ENCODE measurements around the gene CLTB. TPM values are rescaled to one million over a fixed set of nuclear protein-coding genes. Genes with fewer than 3 reads are reported as not detected.

Gene CLTB
- total RNA-seq, 2 experiments from 2014 or later: 69.5 to 73.2 TPM

- no peaks in the 10 kb centered on the region for H3K9me3 Mint-ChIP-seq
- peak overlapping the region in 1 of 2 donors; percentile 95 for H3K27ac ChIP-seq (ENCODE audit: low read depth in 1 of 2, low read length in 2 of 2)
- H3K4me3 Mint-ChIP-seq: peak overlapping the region; percentile 98
- peaks cover 47% of the 10 kb centered on the region for H3K36me3 ChIP-seq (ENCODE audit: insufficient read depth, low read length)
- no peaks in the 10 kb centered on the region for H3K27me3 Mint-ChIP-seq
- H3K27ac Mint-ChIP-seq: peak overlapping the region; percentile 97
- H3K9me3 ChIP-seq (ENCODE audit: control insufficient read depth in 1 of 2, insufficient read depth in 1 of 2, low read length in 2 of 2): peaks cover 0 to 5% of the 10 kb centered on the region in 2 experiments
- H3K4me1 Mint-ChIP-seq (ENCODE audit: low read depth): peaks cover 38% of the 10 kb centered on the region
- intact Hi-C loops (cut with DNase I, micrococcal nuclease): loop anchor here (1.0 to 10.0 kb wide), 6 partner anchors 27 to 1169 kb away; partner anchors contain the start of genes FAF2 (in 2 of the 2), KIAA1191 (in 2 of the 2), FGFR4 (in 1 of the 2) and LMAN2 (in 1 of the 2)
- ATAC-seq (ENCODE audit: poor library complexity) (no peak), DNase-seq (peak in 1 of 14 experiments; percentile 17)
- no peak for TF ChIP-seq CTCF (IDR thresholded peaks at IDR 0.05)
- peak overlapping the region; percentile 79 for H3K4me3 ChIP-seq (ENCODE audit: low read length)
- H3K27me3 ChIP-seq (ENCODE audit: control insufficient read depth in 1 of 2, insufficient read depth in 2 of 2, low read length in 2 of 2): no peaks in the 10 kb centered on the region
- peaks cover 68% of the 10 kb centered on the region for H3K36me3 Mint-ChIP-seq (ENCODE audit: low read depth)
- peaks cover 33% of the 10 kb centered on the region for H3K4me1 ChIP-seq (ENCODE audit: insufficient read depth, low read length)
- ChIA-PET CTCF (interaction anchor here (0.6 to 1.8 kb wide), 2 partner anchors 60 to 617 kb away, joined by 3 to 6 read pairs; no protein-coding TSS in a partner anchor), POLR2A (interaction anchor here (0.5 to 4.8 kb wide), 8 partner anchors 23 to 259 kb away, joined by 3 to 77 read pairs (median 7); partner anchors contain the start of genes ARL10, CLTB, FAF2 and KIAA1191)
These were observed 28.3 kb downstream of the CLTB start for GRCh38 chr5:176388003-176388443.

- Histone ChIP-seq H3K36me3 (ENCODE audit: insufficient read depth, low read length) (peaks cover 48% of the 10 kb centered on the region), H3K9me3 (ENCODE audit: control insufficient read depth in 1 of 2, insufficient read depth in 1 of 2, low read length in 2 of 2) (peaks cover 0 to under 1% of the 10 kb centered on the region in 2 experiments), H3K27ac (ENCODE audit: low read depth in 1 of 2, low read length in 2 of 2) (no peak overlapping the region), H3K4me3 (ENCODE audit: low read length) (peak overlapping the region; percentile 79), H3K27me3 (ENCODE audit: control insufficient read depth in 1 of 2, insufficient read depth in 2 of 2, low read length in 2 of 2) (no peaks in the 10 kb centered on the region), H3K4me1 (ENCODE audit: insufficient read depth, low read length) (peaks cover 33% of the 10 kb centered on the region)
- Mint-ChIP-seq H3K27ac (peak overlapping the region; percentile 97), H3K27me3 (no peaks in the 10 kb centered on the region), H3K4me1 (ENCODE audit: low read depth) (peaks cover 38% of the 10 kb centered on the region), H3K36me3 (ENCODE audit: low read depth) (peaks cover 72% of the 10 kb centered on the region), H3K9me3 (no peaks in the 10 kb centered on the region), H3K4me3 (peak overlapping the region; percentile 98)
- no peak for TF ChIP-seq CTCF (IDR thresholded peaks at IDR 0.05)
- no peak for ATAC-seq (ENCODE audit: poor library complexity)
- intact Hi-C loops (cut with DNase I, micrococcal nuclease): loop anchor here (5.0 to 10.0 kb wide), 4 partner anchors 147 to 1170 kb away; partner anchors contain the start of genes FGFR4 (in 1 of the 2), LMAN2 (in 1 of the 2), RGS14 (in 1 of the 2) and RNF44 (in 1 of the 2)
- no peak for DNase-seq
- CTCF ChIA-PET: interaction anchor here (1.8 kb wide), 1 partner anchor 60 kb away, joined by 6 read pairs; no protein-coding TSS in a partner anchor
- POLR2A ChIA-PET: interaction anchor here (1.3 to 4.8 kb wide), 3 partner anchors 26 to 60 kb away, joined by 3 to 77 read pairs (median 15); partner anchors contain the start of genes CLTB, FAF2 and KIAA1191
These were observed 28.9 kb downstream of the CLTB start for GRCh38 chr5:176387384-176387925.

- POLR2A ChIA-PET: interaction anchor here (1.1 to 1.3 kb wide), 2 partner anchors 30 to 61 kb away, joined by 3 read pairs; partner anchors contain the start of genes CLTB and FAF2
These were observed 29.8 kb downstream of the CLTB start for GRCh38 chr5:176386491-176386890.

More at GRCh38 chr5:176386491-176386890, 29.8 kb downstream of the CLTB start:
- Histone ChIP-seq H3K27ac (ENCODE audit: low read depth in 1 of 2, low read length in 2 of 2) (no peak overlapping the region), H3K36me3 (ENCODE audit: insufficient read depth, low read length) (peaks cover 52% of the 10 kb centered on the region), H3K9me3 (ENCODE audit: control insufficient read depth in 1 of 2, insufficient read depth in 1 of 2, low read length in 2 of 2) (no peaks in the 10 kb centered on the region), H3K27me3 (ENCODE audit: control insufficient read depth in 1 of 2, insufficient read depth in 2 of 2, low read length in 2 of 2) (no peaks in the 10 kb centered on the region), H3K4me3 (ENCODE audit: low read length) (no peak overlapping the region), H3K4me1 (ENCODE audit: insufficient read depth, low read length) (peaks cover 33% of the 10 kb centered on the region)
- Mint-ChIP-seq H3K36me3 (ENCODE audit: low read depth) (peaks cover 72% of the 10 kb centered on the region), H3K4me3 (peak overlapping the region; percentile 60), H3K4me1 (ENCODE audit: low read depth) (peaks cover 38% of the 10 kb centered on the region), H3K27ac (no peak overlapping the region), H3K27me3 (no peaks in the 10 kb centered on the region), H3K9me3 (no peaks in the 10 kb centered on the region)
- CTCF ChIA-PET: interaction anchor here (0.7 kb wide), 1 partner anchor 24 kb away, joined by 3 read pairs; no protein-coding TSS in a partner anchor
- intact Hi-C loops (cut with DNase I, micrococcal nuclease): loop anchor here (5.0 to 10.0 kb wide), 4 partner anchors 148 to 1171 kb away; partner anchors contain the start of genes FGFR4 (in 1 of the 2), LMAN2 (in 1 of the 2), RGS14 (in 1 of the 2) and RNF44 (in 1 of the 2)
- ATAC-seq (ENCODE audit: poor library complexity) (no peak), DNase-seq (no peak)
- TF ChIP-seq CTCF (IDR thresholded peaks at IDR 0.05): no peak
